Measurements from ENCODE around the gene DCP1A.
A peak's percentile ranks its signal among the peaks of the same experiment; 100 is the strongest.
"Not testable (repeated sequence)": the region's sequence is repeated elsewhere in the genome, so short reads cannot be mapped to it uniquely, and the experiment has no call there.

Gene DCP1A

GRCh38 chr3:53254509-53255422 lies 92.6 kb downstream of the DCP1A start:
- Histone ChIP-seq H2AFZ (ENCODE audit: low read depth, low read length, severe bottlenecking) (peak overlapping the region; percentile 44), H3K9ac (ENCODE audit: low read length) (peak overlapping the region; percentile 95), H3K36me3 (ENCODE audit: low read length) (no peaks in the 10 kb centered on the region), H3K27me3 (ENCODE audit: low read length) (no peaks in the 10 kb centered on the region), H4K20me1 (ENCODE audit: low read depth, low read length) (peaks cover 12% of the 10 kb centered on the region; the same call in 1 of the 2 replicates), H3F3A (ENCODE audit: insufficient read depth) (0 out of 2 replicates have a peak, but pooled peaks cover 3% of the 10 kb centered on the region), H3K9me3 (ENCODE audit: insufficient read depth, low read length) (no peaks in the 10 kb centered on the region), H3K4me3 (ENCODE audit: insufficient read depth, low read length, poor library complexity, severe bottlenecking) (peak overlapping the region; percentile 98), H3K27ac (ENCODE audit: low read depth, low read length) (peak overlapping the region; percentile 78), H3K9me2 (replicated peaks; ENCODE audit: insufficient read depth, low read length) (no peaks in the 10 kb centered on the region), H3K4me2 (ENCODE audit: low read depth, low read length, poor library complexity, severe bottlenecking) (peak overlapping the region; percentile 79), H3K79me2 (ENCODE audit: insufficient read depth, low read length) (peaks cover 59% of the 10 kb centered on the region)
- TF ChIP-seq EZH2phosphoT487 (conservative IDR thresholded peaks at IDR 0.05; ENCODE audit: low read length) = no peak
- TF ChIP-seq, protein P1, sequence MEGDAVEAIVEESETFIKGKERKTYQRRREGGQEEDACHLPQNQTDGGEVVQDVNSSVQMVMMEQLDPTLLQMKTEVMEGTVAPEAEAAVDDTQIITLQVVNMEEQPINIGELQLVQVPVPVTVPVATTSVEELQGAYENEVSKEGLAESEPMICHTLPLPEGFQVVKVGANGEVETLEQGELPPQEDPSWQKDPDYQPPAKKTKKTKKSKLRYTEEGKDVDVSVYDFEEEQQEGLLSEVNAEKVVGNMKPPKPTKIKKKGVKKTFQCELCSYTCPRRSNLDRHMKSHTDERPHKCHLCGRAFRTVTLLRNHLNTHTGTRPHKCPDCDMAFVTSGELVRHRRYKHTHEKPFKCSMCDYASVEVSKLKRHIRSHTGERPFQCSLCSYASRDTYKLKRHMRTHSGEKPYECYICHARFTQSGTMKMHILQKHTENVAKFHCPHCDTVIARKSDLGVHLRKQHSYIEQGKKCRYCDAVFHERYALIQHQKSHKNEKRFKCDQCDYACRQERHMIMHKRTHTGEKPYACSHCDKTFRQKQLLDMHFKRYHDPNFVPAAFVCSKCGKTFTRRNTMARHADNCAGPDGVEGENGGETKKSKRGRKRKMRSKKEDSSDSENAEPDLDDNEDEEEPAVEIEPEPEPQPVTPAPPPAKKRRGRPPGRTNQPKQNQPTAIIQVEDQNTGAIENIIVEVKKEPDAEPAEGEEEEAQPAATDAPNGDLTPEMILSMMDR (IDR thresholded peaks at IDR 0.05; ENCODE audit: insufficient read depth, low read length, poor library complexity, severe bottlenecking) = no peak

GRCh38 chr3:53253707-53254508 lies 93.4 kb downstream of the DCP1A start:
- Histone ChIP-seq H3K27me3 (ENCODE audit: low read length) (no peaks in the 10 kb centered on the region), H3K9me3 (ENCODE audit: insufficient read depth, low read length) (no peaks in the 10 kb centered on the region), H4K20me1 (ENCODE audit: low read depth, low read length) (peaks cover 12% of the 10 kb centered on the region; the same call in 1 of the 2 replicates), H3K9ac (ENCODE audit: low read length) (peak overlapping the region; percentile 95), H3K36me3 (ENCODE audit: low read length) (no peaks in the 10 kb centered on the region), H3K27ac (ENCODE audit: low read depth, low read length) (peak overlapping the region; percentile 78), H3K4me3 (ENCODE audit: insufficient read depth, low read length, poor library complexity, severe bottlenecking) (peak overlapping the region; percentile 98), H3K79me2 (ENCODE audit: insufficient read depth, low read length) (peaks cover 67% of the 10 kb centered on the region), H3K4me2 (ENCODE audit: low read depth, low read length, poor library complexity, severe bottlenecking) (peak overlapping the region; percentile 79), H3K9me2 (replicated peaks; ENCODE audit: insufficient read depth, low read length) (no peaks in the 10 kb centered on the region), H3F3A (ENCODE audit: insufficient read depth) (0 out of 2 replicates have a peak, but pooled peaks cover 3% of the 10 kb centered on the region), H2AFZ (ENCODE audit: low read depth, low read length, severe bottlenecking) (no peak overlapping the region)
- TF ChIP-seq, protein P1 (IDR thresholded peaks at IDR 0.05; ENCODE audit: insufficient read depth, low read length, poor library complexity, severe bottlenecking) = no peak
- TF ChIP-seq EZH2phosphoT487 (conservative IDR thresholded peaks at IDR 0.05; ENCODE audit: low read length) = no peak

DNA sequence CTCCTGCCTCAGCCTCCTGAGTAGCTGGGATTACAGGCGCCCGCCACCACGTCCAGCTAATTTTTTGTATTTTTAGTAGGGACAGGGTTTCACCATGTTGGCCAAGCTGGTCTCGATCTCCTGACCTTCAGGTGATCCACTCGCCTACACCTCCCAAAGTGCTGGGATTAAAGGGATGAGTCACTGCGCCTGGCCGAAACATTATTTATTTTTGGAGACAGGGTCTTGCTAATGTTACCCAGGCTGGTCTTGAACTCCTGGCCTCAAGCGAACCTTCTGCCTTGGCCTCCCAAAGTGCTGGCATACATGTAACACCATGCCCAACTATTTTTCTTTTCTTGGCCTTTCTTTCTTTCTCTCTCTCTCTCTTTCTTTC lies 94.4 kb downstream of the DCP1A start:
- not testable (repeated sequence) for H3F3A ChIP-seq (ENCODE audit: insufficient read depth); H2AFZ ChIP-seq (ENCODE audit: low read depth, low read length, severe bottlenecking); H3K27ac ChIP-seq (ENCODE audit: low read depth, low read length); H3K9me2 ChIP-seq (replicated peaks; ENCODE audit: insufficient read depth, low read length); H3K36me3 ChIP-seq (ENCODE audit: low read length); H3K9me3 ChIP-seq (ENCODE audit: insufficient read depth, low read length); H3K4me3 ChIP-seq (ENCODE audit: insufficient read depth, low read length, poor library complexity, severe bottlenecking); H3K27me3 ChIP-seq (ENCODE audit: low read length)
- Histone ChIP-seq H3K4me2 (ENCODE audit: low read depth, low read length, poor library complexity, severe bottlenecking) (peak overlapping the region; percentile 79), H4K20me1 (ENCODE audit: low read depth, low read length) (peaks cover 12% of the 10 kb centered on the region; the same call in 1 of the 2 replicates), H3K9ac (ENCODE audit: low read length) (peak overlapping the region; percentile 95; the same call in 1 of the 2 replicates), H3K79me2 (ENCODE audit: insufficient read depth, low read length) (peaks cover 77% of the 10 kb centered on the region)
